Psoas muscle (tissue), 8 donors: ENCODE measurements around the gene ANXA4. TPM values are rescaled to one million over a fixed set of nuclear protein-coding genes. Genes with fewer than 3 reads are reported as not detected.

ENCODE experiments used
- ATAC-seq, 4 donors: fragments of 200-7000 bp; cut with Tn5 transposase; one replicate each; pipeline ENCODE4 v1.9.1; 2020; ENCODE audit warnings: moderate library complexity in 3 of 4, mild to moderate bottlenecking in 2 of 4
- DNase-seq, 2 donors: peaks; one replicate each; pipeline ENCODE4 v3.0.0-alpha.2; 2020
- H3K27ac ChIP-seq: fragments of 200-600 bp; one replicate; pipeline ENCODE4 v1.8.0; 2022
- H3K27me3 ChIP-seq, 3 donors: fragments of 200-600 bp in 1 of 3; one replicate each; pipeline versions ENCODE4 v1.6.1 to v1.8.0; 2013 to 2022; ENCODE audit warnings: low read length in 2 of 3, mild to moderate bottlenecking in 2 of 3, moderate library complexity in 1 of 3; ENCODE audit not compliant: insufficient read depth in 3 of 3
- H3K36me3 ChIP-seq, 2 donors: fragments of 200-600 bp in 1 of 2; one replicate each; pipeline versions ENCODE4 v1.6.1 to v1.8.0; 2013 to 2022; ENCODE audit warnings: low read depth in 1 of 2, mild to moderate bottlenecking in 1 of 2, moderate library complexity in 1 of 2; ENCODE audit not compliant: insufficient read depth in 1 of 2
- H3K4me1 ChIP-seq: fragments of 200-600 bp; one replicate; pipeline ENCODE4 v1.8.0; 2022
- H3K4me3 ChIP-seq: fragments of 200-600 bp; one replicate; pipeline ENCODE4 v1.8.0; 2022; ENCODE audit warnings: mild to moderate bottlenecking
- H3K9me3 ChIP-seq: fragments of 200-600 bp; one replicate; pipeline ENCODE4 v1.8.0; 2022
- WGBS, 3 donors: extraction: QIAGEN DNeasy Blood & Tissue Kit; methylation state at CpG; one replicate each; pipeline versions ENCODE4 v1.1.6 to v1.1.7; 2013; 5-methylcytosine and 5-hydroxymethylcytosine counted together
- intact Hi-C, 2 donors: fragments of 100-400 bp; cut with DNase I; formaldehyde crosslinking; loops; one replicate each; pipeline versions ENCODE4 v1.11.0 to v1.14.2; 2022
- polyA plus RNA-seq, 3 donors: library from polyadenylated mRNA; stranded (reverse); fragments of 200-250 nt; gene quantifications; one replicate each; pipeline ENCODE4 v1.2.3, GENCODE V29; 2013
- total RNA-seq, 4 donors: library from RNA; stranded (reverse); fragmentation: NEBNext Ultra II Directional in 2 of 4; extraction: Animal tissue kit (Norgen Biotek cat#: 25700) in 2 of 4; gene quantifications; one replicate each; pipeline versions ENCODE4 v1.2.1 to v1.2.4, GENCODE V29; 2021 to 2023
- TF ChIP-seq, protein P1 (sequence below): fragments of 200-600 bp; IDR thresholded peaks from one replicate; pipeline ENCODE4 v1.8.0; 2022; ENCODE audit warnings: antibody characterized with exemption
- donor health status: healthy with polysubstance abuse.
- donor health status: DM: no; HTN: no; CAD: no; lungs with moderate emphysema.
- donor health status: Bipolar disorder and iron deficiency.
- donor health status: healthy.
- donor health status: DM: yes; HTN: yes; CAD: no.
- donor health status: DM: no; HTN: no; CAD: no.
- donor health status: DM: no; HTN: no; CAD: no.
- donor health status: DM: yes; HTN: yes; CAD: no.

ANXA4 gene
- total and polyA plus RNA-seq, 7 donors: 13.2 to 29.0 (median 19.4) TPM

DNA sequence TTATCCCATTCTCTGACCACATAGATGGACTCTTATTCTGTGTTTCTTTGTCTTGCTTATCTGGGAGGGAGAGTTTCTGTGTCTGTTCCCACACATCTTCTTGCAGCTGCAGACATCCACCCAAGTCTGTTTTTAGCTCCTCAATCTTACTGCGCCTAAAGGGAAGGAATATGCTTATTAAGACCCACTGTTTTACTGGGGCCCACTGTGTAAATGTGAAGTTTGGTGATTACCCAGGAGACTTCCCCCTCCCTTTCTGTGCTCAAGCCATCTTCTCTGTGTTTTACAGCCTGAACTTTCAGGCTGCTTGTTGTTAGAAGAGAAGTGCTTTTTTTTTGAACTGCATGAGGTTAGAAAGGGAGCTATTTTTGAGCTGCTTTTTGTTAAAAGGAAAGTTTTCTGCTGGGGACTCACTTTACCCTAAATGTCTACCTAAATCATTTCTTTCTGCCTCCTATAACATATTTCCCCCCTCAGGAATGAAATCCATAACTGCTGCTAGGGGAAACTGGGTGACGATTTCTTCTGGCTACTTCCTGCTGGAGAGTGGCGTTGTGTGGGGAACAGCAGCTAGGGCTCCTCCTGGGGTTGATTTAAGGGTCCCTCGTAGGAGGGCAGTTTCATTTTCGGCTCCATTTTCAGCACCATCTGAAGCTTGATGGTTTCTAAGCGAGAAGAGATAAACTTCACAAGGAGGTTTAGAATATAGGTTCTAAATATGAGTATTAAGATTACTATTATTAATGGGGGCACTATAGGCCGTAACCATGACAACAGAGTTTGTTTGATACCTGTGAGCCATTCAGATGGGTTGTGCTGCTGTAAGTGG lies 48.1 kb downstream of the ANXA4 start:
- TF ChIP-seq, protein P1, sequence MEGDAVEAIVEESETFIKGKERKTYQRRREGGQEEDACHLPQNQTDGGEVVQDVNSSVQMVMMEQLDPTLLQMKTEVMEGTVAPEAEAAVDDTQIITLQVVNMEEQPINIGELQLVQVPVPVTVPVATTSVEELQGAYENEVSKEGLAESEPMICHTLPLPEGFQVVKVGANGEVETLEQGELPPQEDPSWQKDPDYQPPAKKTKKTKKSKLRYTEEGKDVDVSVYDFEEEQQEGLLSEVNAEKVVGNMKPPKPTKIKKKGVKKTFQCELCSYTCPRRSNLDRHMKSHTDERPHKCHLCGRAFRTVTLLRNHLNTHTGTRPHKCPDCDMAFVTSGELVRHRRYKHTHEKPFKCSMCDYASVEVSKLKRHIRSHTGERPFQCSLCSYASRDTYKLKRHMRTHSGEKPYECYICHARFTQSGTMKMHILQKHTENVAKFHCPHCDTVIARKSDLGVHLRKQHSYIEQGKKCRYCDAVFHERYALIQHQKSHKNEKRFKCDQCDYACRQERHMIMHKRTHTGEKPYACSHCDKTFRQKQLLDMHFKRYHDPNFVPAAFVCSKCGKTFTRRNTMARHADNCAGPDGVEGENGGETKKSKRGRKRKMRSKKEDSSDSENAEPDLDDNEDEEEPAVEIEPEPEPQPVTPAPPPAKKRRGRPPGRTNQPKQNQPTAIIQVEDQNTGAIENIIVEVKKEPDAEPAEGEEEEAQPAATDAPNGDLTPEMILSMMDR: no peak
- DNase-seq (no peak), ATAC-seq (peak in 1 of 4 donors; percentile 26)
- Histone ChIP-seq H3K9me3 (no peaks in the 10 kb centered on the region), H3K4me1 (no peaks in the 10 kb centered on the region), H3K27ac (peak overlapping the region; percentile 37), H3K27me3 (no peaks in the 10 kb centered on the region), H3K36me3 (peaks cover 0 to 18% of the 10 kb centered on the region in 2 donors), H3K4me3 (no peak overlapping the region)
- intact Hi-C loops: no loop called here
- 46 to 65% (median 50%) methylated on average over 7 of the region's 7 CpGs for WGBS, 3 donors

DNA sequence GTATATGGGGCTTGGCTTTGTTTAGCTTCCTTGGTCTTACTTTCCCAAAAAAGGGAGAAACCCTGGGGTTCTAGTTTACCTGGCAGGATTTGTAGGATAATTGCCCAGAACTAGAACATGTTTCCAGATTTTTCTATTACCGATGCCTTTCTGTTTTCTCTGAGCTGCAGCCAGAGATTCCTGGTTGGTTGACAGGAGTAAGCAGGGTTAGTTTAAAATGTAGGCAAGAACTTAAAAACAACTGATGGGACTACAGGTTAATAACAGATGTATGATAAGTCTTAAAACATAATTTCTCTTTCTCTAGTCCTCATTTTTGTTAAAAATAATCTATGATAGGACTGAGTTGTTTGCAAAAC lies 48.6 kb downstream of the ANXA4 start:
- intact Hi-C loops: no loop called here
- no peaks in the 10 kb centered on the region for H3K4me1 ChIP-seq

DNA sequence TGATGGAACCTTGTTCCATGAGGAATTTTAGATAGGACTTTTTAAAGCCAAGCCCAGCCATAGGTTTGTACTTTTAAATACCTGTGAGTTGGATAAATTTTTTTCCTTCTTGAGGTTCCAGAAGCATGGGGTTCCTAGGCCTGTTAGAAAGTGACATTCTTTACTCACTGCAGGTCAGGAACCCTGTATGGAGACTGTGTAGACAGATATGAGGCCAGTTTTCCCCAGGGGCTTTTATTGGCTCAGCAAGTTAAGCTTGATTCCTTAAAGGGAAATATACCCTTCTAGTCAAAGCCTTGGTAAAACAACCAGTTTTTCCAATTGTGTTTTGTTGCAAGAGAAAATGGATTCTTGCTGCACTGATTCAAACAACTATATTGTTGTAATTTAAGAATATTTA lies 49.1 kb downstream of the ANXA4 start:
- Histone ChIP-seq H3K4me3 (no peak overlapping the region), H3K36me3 (peaks cover 0 to 17% of the 10 kb centered on the region in 2 donors), H3K27me3 (no peaks in the 10 kb centered on the region), H3K27ac (no peak overlapping the region), H3K4me1 (no peaks in the 10 kb centered on the region), H3K9me3 (no peaks in the 10 kb centered on the region)
- TF ChIP-seq, protein P1: no peak
- intact Hi-C loops: no loop called here
- ATAC-seq (no peak), DNase-seq (no peak)

More for the DNA sequence above, 48.6 kb downstream of the ANXA4 start:
- 28 to 41% (median 30%) methylated on average over 1 of the region's 1 CpG for WGBS, 3 donors
- H3K36me3 ChIP-seq: peaks cover 0 to 18% of the 10 kb centered on the region in 2 donors
- peak overlapping the region; percentile 37 for H3K27ac ChIP-seq
- ATAC-seq (no peak), DNase-seq (no peak)
- H3K4me3 ChIP-seq: no peak overlapping the region
- H3K9me3 ChIP-seq: no peaks in the 10 kb centered on the region
- H3K27me3 ChIP-seq: no peaks in the 10 kb centered on the region
- TF ChIP-seq, protein P1: no peak

DNA sequence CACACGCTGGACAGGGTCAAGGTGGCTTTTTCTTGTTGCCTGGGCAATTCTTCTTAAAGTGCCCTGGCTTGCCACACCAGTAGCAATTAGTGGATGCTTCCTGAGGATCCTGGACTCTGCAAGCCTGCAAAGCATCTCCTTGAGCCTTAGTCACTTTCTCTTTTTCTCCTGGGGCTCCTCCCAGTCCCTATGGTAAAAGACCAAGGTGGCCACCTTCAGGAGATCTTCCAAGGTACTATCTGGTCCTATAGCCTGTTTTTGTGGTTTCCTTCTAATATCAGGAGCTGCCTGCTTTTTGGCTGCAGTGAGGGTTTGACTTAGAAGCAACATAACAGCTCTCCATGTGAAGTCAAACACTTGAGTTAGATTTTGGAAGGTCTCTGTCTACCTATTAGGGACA lies 54.2 kb downstream of the ANXA4 start:
- no peaks in the 10 kb centered on the region for H3K27me3 ChIP-seq
- TF ChIP-seq, protein P1: no peak
- peaks cover 0 to 2% of the 10 kb centered on the region in 2 donors for H3K36me3 ChIP-seq
- H3K4me3 ChIP-seq: no peak overlapping the region
- ATAC-seq (no peak), DNase-seq (no peak)
- intact Hi-C loops: no loop called here
- no peak overlapping the region for H3K27ac ChIP-seq
- WGBS, 3 donors: 94 to 100% (median 96%) methylated on average over 1 of the region's 1 CpG
- H3K4me1 ChIP-seq: peaks cover 3% of the 10 kb centered on the region
- no peaks in the 10 kb centered on the region for H3K9me3 ChIP-seq

DNA sequence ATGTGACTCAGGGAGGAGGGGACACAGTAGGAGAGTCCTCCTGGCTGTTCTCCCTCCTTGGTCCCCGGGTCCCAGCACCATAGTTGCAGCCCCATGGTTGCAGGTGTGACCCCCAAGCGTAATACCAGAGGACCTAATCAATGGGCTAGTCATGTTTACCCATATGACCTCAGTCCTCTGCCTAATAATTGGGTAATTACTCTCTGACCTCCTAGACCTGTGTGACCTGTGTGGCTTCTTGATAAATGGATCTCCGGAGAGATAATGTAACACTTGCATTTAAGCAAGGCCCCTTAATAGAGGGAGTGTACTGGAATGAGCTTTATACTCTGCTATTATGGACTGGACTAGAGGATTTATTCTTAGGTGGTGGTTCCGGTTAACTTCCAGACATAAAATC lies 55.3 kb downstream of the ANXA4 start:
- WGBS, 3 donors: 78 to 84% (median 79%) methylated on average over 4 of the region's 4 CpGs
- Histone ChIP-seq H3K27ac (no peak overlapping the region), H3K27me3 (no peaks in the 10 kb centered on the region), H3K9me3 (no peaks in the 10 kb centered on the region), H3K4me1 (peaks cover 3% of the 10 kb centered on the region), H3K36me3 (peaks cover 0 to 2% of the 10 kb centered on the region in 2 donors), H3K4me3 (no peak overlapping the region)
- TF ChIP-seq, protein P1: no peak
- no peak for ATAC-seq
- intact Hi-C loops: no loop called here
- DNase-seq: no peak
